Measurements from ENCODE around the gene C2CD3. TPM values are rescaled to one million over a fixed set of nuclear protein-coding genes. Genes with fewer than 3 reads are reported as not detected.

The C2CD3 gene
- total and polyA plus RNA-seq, 9 of the 15 experiments (the other 6 are each of a cell fraction or from before 2014, with no cell fraction given) = 4.4 to 20.2 (median 15.4) TPM

GRCh38 chr11:74170694-74171629 lies at the start of gene C2CD3, which contains the start of gene PPME1 (continued):
- TF ChIP-seq PRMT5 (CRISPR knock-in tag; IDR thresholded peaks at IDR 0.05) = no peak
- no peak for TF ChIP-seq ZNF695 (CRISPR knock-in tag; IDR thresholded peaks at IDR 0.05)
- TF ChIP-seq MCM5 (IDR thresholded peaks at IDR 0.05; ENCODE audit: low read depth) = no peak
- TF ChIP-seq MBD2 (IDR thresholded peaks at IDR 0.05; ENCODE audit: borderline replicate concordance, low read depth) = peak; percentile 64
- peak; percentile 68 for TF ChIP-seq TAF7 (tag; IDR thresholded peaks at IDR 0.05)
- TF ChIP-seq CAMTA2 (CRISPR knock-in tag; conservative IDR thresholded peaks at IDR 0.05) = no peak
- TF ChIP-seq ZNF316 (IDR thresholded peaks at IDR 0.05) = no peak
- TF ChIP-seq KAT2B (IDR thresholded peaks at IDR 0.05; ENCODE audit: low read depth, low read length) = no peak
- TF ChIP-seq COPS2 (conservative IDR thresholded peaks at IDR 0.05) = no peak
- TF ChIP-seq ZNF253 (CRISPR knock-in tag; conservative IDR thresholded peaks at IDR 0.05) = no peak
- no peak for TF ChIP-seq RERE (CRISPR knock-in tag; IDR thresholded peaks at IDR 0.05; ENCODE audit: borderline replicate concordance)
- TF ChIP-seq SRSF9 (IDR thresholded peaks at IDR 0.05; ENCODE audit: borderline replicate concordance, low read depth, low read length) = no peak
- no peak for TF ChIP-seq ZSCAN29 (IDR thresholded peaks at IDR 0.05)
- no peak for TF ChIP-seq TSC22D4 (tag; IDR thresholded peaks at IDR 0.05)
- TF ChIP-seq ARID1B (IDR thresholded peaks at IDR 0.05) = no peak
- peak; percentile 90 for TF ChIP-seq RFX1 (IDR thresholded peaks at IDR 0.05)
- TF ChIP-seq ZBTB12 (CRISPR knock-in tag; IDR thresholded peaks at IDR 0.05) = peak; percentile 55
- TF ChIP-seq MEF2A (IDR thresholded peaks at IDR 0.05; ENCODE audit: control insufficient read depth, low read depth, low read length) = no peak
- TF ChIP-seq ZNF77 (CRISPR knock-in tag; IDR thresholded peaks at IDR 0.05) = no peak
- TF ChIP-seq ETS1 (conservative IDR thresholded peaks at IDR 0.05; ENCODE audit: control insufficient read depth, low read depth, low read length) = peak; percentile 70; the same call in 1 of the 2 replicates
